SK-N-SH treated with all-trans-retinoic acid at 6 μM for 48 hours (cell line): Measurements from ENCODE around the gene TNS2.

ENCODE experiments used
- ATAC-seq: fragments of 200-7000 bp; cut with Tn5 transposase; 3 replicates; pipeline ENCODE4 v1.9.1; 2020; ENCODE audit warnings: mild to moderate bottlenecking, moderate library complexity
- ARNTL ChIP-seq: fragments of 450-650 bp; formaldehyde crosslinking; IDR thresholded peaks from 2 replicates; pipeline ENCODE4 v1.5.0; 2020; ENCODE audit warnings: low read depth, mild to moderate bottlenecking, moderate library complexity, borderline replicate concordance
- CSDC2 ChIP-seq: fragments of 250-450 bp; sonication (Bioruptor Pico); IDR thresholded peaks from 2 replicates; pipeline ENCODE4 v1.5.0; 2020; ENCODE audit warnings: mild to moderate bottlenecking, moderate library complexity
- ESRRG ChIP-seq: fragments of 250-450 bp; sonication (Bioruptor Pico); IDR thresholded peaks from 2 replicates; pipeline ENCODE4 v1.6.1; 2021; ENCODE audit warnings: mild to moderate bottlenecking
- GLIS3 ChIP-seq: fragments of 250-450 bp; sonication (Bioruptor Pico); IDR thresholded peaks from 2 replicates; pipeline ENCODE4 v1.5.0; 2020; ENCODE audit warnings: mild to moderate bottlenecking, moderate library complexity
- ISL1 ChIP-seq: fragments of 250-450 bp; sonication (Bioruptor Pico); IDR thresholded peaks from 2 replicates; pipeline ENCODE4 v2.1.2; 2022; ENCODE audit warnings: mild to moderate bottlenecking, moderate library complexity
- OSR1 ChIP-seq: fragments of 250-450 bp; sonication (Bioruptor Pico); IDR thresholded peaks from 2 replicates; pipeline ENCODE4 v1.8.0; 2022; ENCODE audit warnings: moderate library complexity, mild to moderate bottlenecking, inconsistent platforms
- PPARA ChIP-seq: fragments of 250-450 bp; sonication (Bioruptor Pico); IDR thresholded peaks from 2 replicates; pipeline ENCODE4 v1.5.0; 2020; ENCODE audit warnings: mild to moderate bottlenecking, borderline replicate concordance
- RARB ChIP-seq: fragments of 250-450 bp; sonication (Bioruptor Pico); IDR thresholded peaks from 2 replicates; pipeline ENCODE4 v1.8.0; 2021; ENCODE audit warnings: mild to moderate bottlenecking, moderate library complexity
- SNAI2 ChIP-seq: fragments of 250-450 bp; sonication (Bioruptor Pico); IDR thresholded peaks from 2 replicates; pipeline ENCODE4 v1.5.0; 2020; ENCODE audit warnings: mild to moderate bottlenecking, moderate library complexity
- TCF4 ChIP-seq: fragments of 250-450 bp; sonication (Bioruptor Pico); IDR thresholded peaks from 2 replicates; pipeline ENCODE4 v1.8.0; 2021; ENCODE audit warnings: mild to moderate bottlenecking, moderate library complexity, borderline replicate concordance
- TOX ChIP-seq: fragments of 250-450 bp; sonication (Bioruptor Pico); IDR thresholded peaks from 2 replicates; pipeline ENCODE4 v1.8.0; 2021; ENCODE audit warnings: mild to moderate bottlenecking, moderate library complexity, borderline replicate concordance
- ZFP3 ChIP-seq: fragments of 250-450 bp; sonication (Bioruptor Pico); IDR thresholded peaks from 2 replicates; pipeline ENCODE4 v1.5.0; 2020; ENCODE audit warnings: mild to moderate bottlenecking, moderate library complexity
- ZFP30 ChIP-seq: fragments of 450-650 bp; formaldehyde crosslinking; IDR thresholded peaks from 2 replicates; pipeline ENCODE4 v1.5.0; 2022; ENCODE audit warnings: mild to moderate bottlenecking, moderate library complexity
- ZNF565 ChIP-seq: fragments of 450-650 bp; formaldehyde crosslinking; conservative IDR thresholded peaks from 2 replicates; pipeline ENCODE4 v1.5.0; 2020; ENCODE audit warnings: low read depth, mild to moderate bottlenecking, moderate library complexity
- ZNF70 ChIP-seq: fragments of 450-650 bp; formaldehyde crosslinking; IDR thresholded peaks from 2 replicates; pipeline ENCODE4 v1.5.0; 2020; ENCODE audit warnings: mild to moderate bottlenecking, moderate library complexity
- ZNF8 ChIP-seq: fragments of 450-650 bp; formaldehyde crosslinking; IDR thresholded peaks from 2 replicates; pipeline ENCODE4 v1.5.0; 2020; ENCODE audit warnings: mild to moderate bottlenecking, moderate library complexity
- TF ChIP-seq, protein P1 (sequence below): fragments of 250-450 bp; sonication (Bioruptor Pico); IDR thresholded peaks from 2 replicates; pipeline ENCODE4 v1.5.1; 2020; ENCODE audit warnings: low read depth, mild to moderate bottlenecking, moderate library complexity
- TF ChIP-seq, protein P2 (sequence below): fragments of 250-450 bp; sonication (Bioruptor Pico); IDR thresholded peaks from 2 replicates; pipeline ENCODE4 v1.8.0; 2021; ENCODE audit warnings: low read depth, mild to moderate bottlenecking, moderate library complexity, borderline replicate concordance
- TF ChIP-seq, protein P3 (sequence below): fragments of 250-450 bp; sonication (Bioruptor Pico); IDR thresholded peaks from 2 replicates; pipeline ENCODE4 v1.5.1; 2021; ENCODE audit warnings: mild to moderate bottlenecking, moderate library complexity
- TF ChIP-seq, protein P4 (sequence below): fragments of 250-450 bp; sonication (Bioruptor Pico); IDR thresholded peaks from 2 replicates; pipeline ENCODE4 v1.8.0; 2020; ENCODE audit warnings: mild to moderate bottlenecking, moderate library complexity, borderline replicate concordance

TNS2 gene

DNA sequence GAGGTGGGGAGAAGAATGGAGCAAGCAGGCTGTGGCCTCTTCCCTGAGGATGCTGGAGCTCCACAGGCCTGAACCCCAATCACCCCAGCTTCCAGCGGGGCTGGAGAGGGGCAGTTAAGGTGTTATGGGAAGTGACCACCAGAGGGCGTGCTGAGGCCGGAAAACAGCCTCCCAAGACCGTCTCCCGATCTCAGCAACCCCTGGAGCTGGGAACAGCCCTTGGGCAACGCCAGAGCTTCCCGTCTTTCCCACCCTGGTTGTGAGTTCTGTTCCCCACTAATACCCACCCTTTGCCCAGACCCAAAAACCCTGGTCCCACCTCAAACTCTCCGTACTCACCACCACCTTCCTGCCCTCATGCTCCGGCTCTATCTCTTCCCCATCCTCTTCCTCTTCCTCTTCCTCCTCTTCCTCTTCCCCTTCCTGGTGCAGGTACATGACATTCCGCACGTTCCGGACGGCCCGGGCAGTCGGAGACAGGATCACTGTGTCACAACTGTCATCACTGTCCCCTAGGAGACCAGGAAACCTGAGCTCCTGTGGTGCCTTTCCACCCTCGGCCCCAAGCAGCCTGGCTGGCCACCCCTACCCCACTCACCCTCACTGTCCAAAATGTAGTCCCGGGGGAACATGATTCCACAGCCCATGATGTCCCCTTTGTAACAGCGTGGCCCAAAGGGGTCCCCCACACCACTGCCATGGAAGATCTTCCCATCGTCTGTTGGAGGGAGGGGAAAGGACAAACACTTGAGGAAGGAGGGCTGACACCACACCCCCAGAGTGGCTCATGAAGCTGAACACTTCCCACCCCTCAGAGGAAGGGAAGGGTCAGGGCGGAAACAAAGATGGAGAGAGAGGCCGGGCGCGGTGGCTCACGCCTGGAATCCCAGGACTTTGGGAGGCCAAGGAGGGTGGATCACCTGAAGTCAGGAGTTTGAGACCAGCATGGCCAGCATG is 16.4 kb downstream of the TNS2 start:
- TF ChIP-seq, protein P1, sequence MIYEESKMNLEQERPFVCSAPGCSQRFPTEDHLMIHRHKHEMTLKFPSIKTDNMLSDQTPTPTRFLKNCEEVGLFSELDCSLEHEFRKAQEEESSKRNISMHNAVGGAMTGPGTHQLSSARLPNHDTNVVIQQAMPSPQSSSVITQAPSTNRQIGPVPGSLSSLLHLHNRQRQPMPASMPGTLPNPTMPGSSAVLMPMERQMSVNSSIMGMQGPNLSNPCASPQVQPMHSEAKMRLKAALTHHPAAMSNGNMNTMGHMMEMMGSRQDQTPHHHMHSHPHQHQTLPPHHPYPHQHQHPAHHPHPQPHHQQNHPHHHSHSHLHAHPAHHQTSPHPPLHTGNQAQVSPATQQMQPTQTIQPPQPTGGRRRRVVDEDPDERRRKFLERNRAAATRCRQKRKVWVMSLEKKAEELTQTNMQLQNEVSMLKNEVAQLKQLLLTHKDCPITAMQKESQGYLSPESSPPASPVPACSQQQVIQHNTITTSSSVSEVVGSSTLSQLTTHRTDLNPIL (CRISPR knock-in tag): no peak
- TF ChIP-seq, protein P2, sequence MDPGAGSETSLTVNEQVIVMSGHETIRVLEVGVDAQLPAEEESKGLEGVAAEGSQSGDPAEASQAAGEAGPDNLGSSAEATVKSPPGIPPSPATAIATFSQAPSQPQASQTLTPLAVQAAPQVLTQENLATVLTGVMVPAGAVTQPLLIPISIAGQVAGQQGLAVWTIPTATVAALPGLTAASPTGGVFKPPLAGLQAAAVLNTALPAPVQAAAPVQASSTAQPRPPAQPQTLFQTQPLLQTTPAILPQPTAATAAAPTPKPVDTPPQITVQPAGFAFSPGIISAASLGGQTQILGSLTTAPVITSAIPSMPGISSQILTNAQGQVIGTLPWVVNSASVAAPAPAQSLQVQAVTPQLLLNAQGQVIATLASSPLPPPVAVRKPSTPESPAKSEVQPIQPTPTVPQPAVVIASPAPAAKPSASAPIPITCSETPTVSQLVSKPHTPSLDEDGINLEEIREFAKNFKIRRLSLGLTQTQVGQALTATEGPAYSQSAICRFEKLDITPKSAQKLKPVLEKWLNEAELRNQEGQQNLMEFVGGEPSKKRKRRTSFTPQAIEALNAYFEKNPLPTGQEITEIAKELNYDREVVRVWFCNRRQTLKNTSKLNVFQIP (CRISPR knock-in tag): no peak
- TF ChIP-seq, protein P3, sequence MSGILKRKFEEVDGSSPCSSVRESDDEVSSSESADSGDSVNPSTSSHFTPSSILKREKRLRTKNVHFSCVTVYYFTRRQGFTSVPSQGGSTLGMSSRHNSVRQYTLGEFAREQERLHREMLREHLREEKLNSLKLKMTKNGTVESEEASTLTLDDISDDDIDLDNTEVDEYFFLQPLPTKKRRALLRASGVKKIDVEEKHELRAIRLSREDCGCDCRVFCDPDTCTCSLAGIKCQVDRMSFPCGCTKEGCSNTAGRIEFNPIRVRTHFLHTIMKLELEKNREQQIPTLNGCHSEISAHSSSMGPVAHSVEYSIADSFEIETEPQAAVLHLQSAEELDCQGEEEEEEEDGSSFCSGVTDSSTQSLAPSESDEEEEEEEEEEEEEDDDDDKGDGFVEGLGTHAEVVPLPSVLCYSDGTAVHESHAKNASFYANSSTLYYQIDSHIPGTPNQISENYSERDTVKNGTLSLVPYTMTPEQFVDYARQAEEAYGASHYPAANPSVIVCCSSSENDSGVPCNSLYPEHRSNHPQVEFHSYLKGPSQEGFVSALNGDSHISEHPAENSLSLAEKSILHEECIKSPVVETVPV (CRISPR knock-in tag): no peak
- TF ChIP-seq ARNTL: no peak
- no peak for TF ChIP-seq GLIS3 (CRISPR knock-in tag)
- TF ChIP-seq ZNF8: no peak
- no peak for TF ChIP-seq ESRRG (CRISPR knock-in tag)
- no peak for TF ChIP-seq SNAI2
- TF ChIP-seq TCF4 (CRISPR knock-in tag): no peak
- no peak for TF ChIP-seq OSR1 (CRISPR knock-in tag)
- ATAC-seq: peak; percentile 82

DNA sequence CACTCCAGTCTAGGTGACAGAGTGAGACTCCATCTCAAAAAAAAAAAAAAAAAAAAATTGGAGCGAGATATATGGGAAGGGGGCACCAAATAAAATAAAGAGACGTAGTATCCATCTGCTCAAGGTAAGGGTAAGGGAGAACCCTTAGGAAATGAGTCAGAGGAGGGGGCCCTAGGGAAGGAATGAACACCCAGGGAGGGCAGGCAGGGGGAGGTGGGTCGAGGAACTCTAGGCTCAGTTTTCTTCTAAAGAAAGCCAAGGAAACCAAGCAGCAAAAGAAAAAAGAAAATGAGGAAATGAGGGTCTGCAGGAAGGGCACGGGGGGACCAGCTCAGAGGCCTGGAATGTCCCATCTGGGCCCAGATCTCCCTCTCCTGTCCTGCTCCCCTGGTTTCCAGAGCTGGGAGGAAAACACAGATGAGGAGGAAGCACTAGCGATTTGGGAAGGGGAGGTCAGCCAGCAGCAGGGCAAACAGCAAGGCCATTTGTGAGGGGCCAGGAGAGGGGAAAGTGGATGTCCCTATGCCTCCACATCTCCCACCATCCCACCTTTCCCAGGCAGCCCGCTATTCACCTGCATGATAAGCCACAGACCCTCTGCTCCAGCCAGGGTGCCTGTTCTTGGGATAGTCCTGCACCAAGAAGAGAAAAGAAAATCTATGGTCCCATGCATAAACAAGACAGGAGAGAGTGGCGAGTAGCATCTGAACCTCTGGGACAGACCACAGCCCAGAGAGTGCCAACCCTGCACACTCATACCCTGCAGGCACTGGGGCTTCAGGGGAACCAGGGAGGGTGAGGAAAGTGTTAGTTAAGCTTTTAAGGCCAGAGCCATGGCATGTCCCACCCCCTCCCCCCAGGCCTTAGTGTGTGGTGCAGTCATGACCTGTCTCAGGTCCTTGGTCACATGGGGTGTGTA is 17.5 kb downstream of the TNS2 start:
- TF ChIP-seq ZNF8 (no peak), RARB (no peak), CSDC2 (CRISPR knock-in tag) (no peak), ZNF565 (CRISPR knock-in tag) (no peak), ZFP30 (CRISPR knock-in tag) (no peak), OSR1 (CRISPR knock-in tag) (no peak), ZFP3 (CRISPR knock-in tag) (no peak), ZNF70 (CRISPR knock-in tag) (no peak), SNAI2 (no peak), ISL1 (CRISPR knock-in tag) (no peak), ESRRG (CRISPR knock-in tag) (no peak), PPARA (CRISPR knock-in tag) (no peak), ARNTL (no peak), TOX (CRISPR knock-in tag) (no peak), GLIS3 (CRISPR knock-in tag) (no peak)
- TF ChIP-seq, protein P3 (CRISPR knock-in tag): no peak
- TF ChIP-seq, protein P2 (CRISPR knock-in tag): no peak
- TF ChIP-seq, protein P4, sequence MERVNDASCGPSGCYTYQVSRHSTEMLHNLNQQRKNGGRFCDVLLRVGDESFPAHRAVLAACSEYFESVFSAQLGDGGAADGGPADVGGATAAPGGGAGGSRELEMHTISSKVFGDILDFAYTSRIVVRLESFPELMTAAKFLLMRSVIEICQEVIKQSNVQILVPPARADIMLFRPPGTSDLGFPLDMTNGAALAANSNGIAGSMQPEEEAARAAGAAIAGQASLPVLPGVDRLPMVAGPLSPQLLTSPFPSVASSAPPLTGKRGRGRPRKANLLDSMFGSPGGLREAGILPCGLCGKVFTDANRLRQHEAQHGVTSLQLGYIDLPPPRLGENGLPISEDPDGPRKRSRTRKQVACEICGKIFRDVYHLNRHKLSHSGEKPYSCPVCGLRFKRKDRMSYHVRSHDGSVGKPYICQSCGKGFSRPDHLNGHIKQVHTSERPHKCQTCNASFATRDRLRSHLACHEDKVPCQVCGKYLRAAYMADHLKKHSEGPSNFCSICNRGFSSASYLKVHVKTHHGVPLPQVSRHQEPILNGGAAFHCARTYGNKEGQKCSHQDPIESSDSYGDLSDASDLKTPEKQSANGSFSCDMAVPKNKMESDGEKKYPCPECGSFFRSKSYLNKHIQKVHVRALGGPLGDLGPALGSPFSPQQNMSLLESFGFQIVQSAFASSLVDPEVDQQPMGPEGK: no peak
- TF ChIP-seq, protein P1 (CRISPR knock-in tag): no peak
- no peak for ATAC-seq
